ENCODE data around the gene ADAM17.
"Not testable (repeated sequence)": the region's sequence is repeated elsewhere in the genome, so short reads cannot be mapped to it uniquely, and the experiment has no call there.

ADAM17 gene

GRCh38 chr2:9570182-9571060 lies 14.8 kb upstream of the ADAM17 start:
- no peak for DNase-seq (ENCODE audit: low read depth in 1 of 2, low spot score in 1 of 2)

DNA sequence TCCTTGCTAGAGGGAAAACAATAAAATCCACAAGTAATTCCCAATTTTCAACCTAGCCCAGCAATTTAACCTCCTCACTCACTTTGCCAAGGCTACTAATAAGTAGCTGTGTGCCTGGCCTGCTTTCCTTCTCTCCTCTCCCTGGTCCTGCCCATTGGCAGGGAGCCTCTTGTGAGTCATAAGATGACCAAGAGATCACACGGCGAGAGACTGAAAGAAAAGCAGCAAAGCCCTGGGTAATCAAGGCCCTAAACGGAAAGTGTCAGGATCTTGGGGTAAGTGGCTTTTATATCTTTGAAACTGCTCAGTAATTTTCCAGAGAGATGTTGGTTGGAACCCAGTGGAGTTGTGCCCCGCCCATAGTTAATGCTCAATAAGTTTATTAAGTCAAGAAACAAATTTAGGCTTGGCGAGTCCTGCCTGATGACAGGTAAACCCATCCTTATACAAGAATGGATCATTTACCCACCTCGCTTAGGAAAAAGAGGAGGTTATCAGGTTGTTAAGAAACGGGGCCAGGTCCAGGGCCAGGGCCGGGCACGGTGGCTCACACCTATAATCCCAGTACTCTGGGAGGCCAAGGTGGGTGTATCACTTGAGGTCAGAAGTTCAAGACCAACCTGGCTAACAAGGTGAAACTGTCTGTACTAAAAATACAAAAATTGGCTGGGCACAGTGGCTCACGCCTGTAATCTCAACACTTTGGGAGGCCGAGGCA lies 10.0 kb upstream of the ADAM17 start:
- DNase-seq (ENCODE audit: low read depth in 1 of 2, low spot score in 1 of 2) = no peak

DNA sequence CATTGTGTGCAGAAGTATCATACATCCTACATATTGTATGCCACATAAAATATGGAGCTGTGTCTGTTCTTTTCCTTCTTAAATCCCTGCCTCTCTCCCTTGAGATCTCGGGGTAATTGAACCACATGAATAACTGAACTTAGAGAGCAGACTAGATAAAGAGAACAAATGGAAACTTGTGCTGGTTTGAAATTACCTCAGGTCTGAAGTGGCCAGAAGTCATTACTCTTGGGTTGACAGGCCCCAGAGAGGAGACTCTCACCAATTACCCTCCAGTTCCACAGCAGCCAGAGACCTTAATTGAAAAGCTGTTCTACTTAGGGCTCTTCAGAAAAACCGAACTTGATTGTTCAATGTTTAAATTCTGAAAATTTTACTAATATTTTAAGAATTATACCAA lies 5.0 kb upstream of the ADAM17 start:
- DNase-seq (ENCODE audit: low read depth in 1 of 2, low spot score in 1 of 2) = no peak

DNA sequence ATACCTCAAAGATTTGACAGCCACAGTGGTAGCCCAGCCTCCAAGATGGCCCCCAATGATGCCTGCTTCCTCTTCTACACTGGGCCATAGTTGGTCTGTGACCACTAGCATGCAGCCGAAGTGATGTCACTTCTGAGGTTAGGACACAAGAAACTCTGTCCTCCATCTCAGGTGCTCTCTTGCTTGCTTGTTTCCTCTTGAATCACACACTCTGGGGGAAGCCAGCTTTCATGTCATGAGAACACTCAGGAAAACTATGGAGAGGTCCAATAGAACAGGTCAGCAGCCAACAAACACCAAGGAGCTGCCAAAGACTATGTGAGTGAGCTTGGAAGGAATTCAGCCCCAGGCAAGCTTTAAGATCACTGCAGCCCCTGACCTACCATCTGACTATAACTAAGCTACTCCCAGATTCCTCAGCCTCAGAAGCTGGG lies 3.3 kb upstream of the ADAM17 start:
- no peak for DNase-seq (ENCODE audit: low read depth in 1 of 2, low spot score in 1 of 2)

- DNase-seq (ENCODE audit: low read depth in 1 of 2, low spot score in 1 of 2) = no peak
Measured at GRCh38 chr2:9556121-9556743, 602 bp upstream of the ADAM17 start.

DNA sequence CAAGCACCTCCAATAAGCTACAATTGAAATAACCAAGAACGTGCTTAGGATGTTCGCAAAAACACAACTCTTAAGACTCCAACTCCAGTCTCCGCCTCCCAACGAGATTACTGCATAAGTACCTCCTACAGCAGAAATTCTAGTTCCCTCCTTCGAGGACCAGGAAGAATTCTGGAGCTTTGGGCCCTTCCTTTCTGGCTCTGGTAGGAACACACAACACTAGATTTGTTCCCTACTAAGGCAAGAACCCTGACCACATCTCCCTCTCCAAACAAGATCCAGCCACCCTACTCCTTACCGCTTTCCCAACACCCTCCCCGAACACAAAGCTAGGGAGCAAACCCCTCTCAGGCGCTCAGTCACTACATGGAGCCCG lies 721 bp downstream of the ADAM17 start:
- no peak for DNase-seq (ENCODE audit: low read depth in 1 of 2, low spot score in 1 of 2)

- DNase-seq (ENCODE audit: low read depth in 1 of 2, low spot score in 1 of 2) = no peak
Measured at GRCh38 chr2:9552219-9553178, 3.1 kb downstream of the ADAM17 start.

DNA sequence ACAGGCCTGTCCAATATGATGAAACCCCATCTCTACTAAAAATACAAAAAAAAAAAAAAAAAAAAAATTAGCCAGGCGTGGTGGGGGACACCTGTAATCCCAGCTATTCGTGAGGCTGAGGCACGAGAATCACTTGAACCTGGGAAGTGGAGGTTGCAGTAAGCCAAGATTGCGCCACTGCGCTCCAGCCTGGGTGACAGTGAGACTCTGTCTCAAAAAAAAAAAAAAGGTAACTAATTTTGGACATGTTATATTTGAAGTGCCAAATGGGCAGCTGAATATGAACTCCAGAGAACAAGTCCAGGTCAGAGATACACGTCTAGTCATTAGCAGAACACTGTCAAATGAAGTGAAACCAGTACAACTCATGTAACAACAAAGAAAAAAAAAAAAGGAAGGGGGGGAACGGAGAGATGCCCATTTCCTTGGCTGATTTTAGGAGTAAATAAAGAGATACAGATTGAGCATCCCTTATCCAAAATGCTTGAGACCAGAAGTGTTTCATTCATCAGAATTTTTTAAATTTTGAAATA lies 4.7 kb downstream of the ADAM17 start:
- DNase-seq (ENCODE audit: low read depth in 1 of 2, low spot score in 1 of 2) = not testable (repeated sequence)

GRCh38 chr2:9549420-9549819 lies 6.2 kb downstream of the ADAM17 start:
- no peak for DNase-seq (ENCODE audit: low read depth in 1 of 2, low spot score in 1 of 2)

DNA sequence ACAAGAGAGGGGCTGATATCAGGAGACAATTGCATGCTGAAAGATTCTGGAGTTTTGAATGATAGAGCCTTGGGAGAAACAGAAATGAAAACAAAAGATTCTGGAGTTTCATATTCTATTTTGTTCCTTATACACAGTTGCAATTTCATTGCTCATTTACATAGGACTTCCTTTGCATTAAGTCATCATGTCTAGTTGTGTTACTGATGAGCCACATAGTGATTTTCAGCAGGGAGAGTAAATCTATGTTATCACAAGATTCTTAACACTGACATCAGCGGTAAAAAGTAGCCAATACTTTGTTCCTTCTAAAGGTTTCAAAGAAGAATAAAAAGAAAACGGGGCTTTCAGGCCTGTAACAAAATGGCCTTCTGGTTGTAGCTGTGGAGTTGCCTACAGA lies 7.1 kb downstream of the ADAM17 start:
- DNase-seq (ENCODE audit: low read depth in 1 of 2, low spot score in 1 of 2) = no peak

- DNase-seq (ENCODE audit: low read depth in 1 of 2, low spot score in 1 of 2) = no peak
Measured at GRCh38 chr2:9547262-9547991, 8.2 kb downstream of the ADAM17 start.

- DNase-seq (ENCODE audit: low read depth in 1 of 2, low spot score in 1 of 2) = no peak
Measured at GRCh38 chr2:9545502-9545901, 10.1 kb downstream of the ADAM17 start.

DNA sequence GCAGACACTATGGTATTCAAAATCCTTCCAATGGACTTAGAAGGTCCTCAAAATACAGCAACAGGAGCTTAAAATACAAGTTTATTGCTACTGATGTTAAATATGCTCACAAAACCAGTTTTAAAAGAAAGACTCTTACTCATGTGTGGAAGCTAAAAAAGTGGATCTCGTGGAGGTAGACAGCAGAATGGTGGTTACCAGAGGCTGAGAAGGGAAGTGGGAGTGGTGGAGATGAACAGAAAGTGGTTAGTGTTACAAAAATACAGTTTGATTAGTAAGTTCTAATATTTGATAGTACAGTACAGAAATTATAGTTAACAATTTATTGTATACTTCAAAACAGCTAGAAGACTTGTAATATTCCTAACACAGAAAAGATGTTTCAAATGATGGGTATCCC lies 12.1 kb downstream of the ADAM17 start:
- DNase-seq (ENCODE audit: low read depth in 1 of 2, low spot score in 1 of 2) = no peak

- no peak for DNase-seq (ENCODE audit: low read depth in 1 of 2, low spot score in 1 of 2)
Measured at GRCh38 chr2:9539531-9539930, 16.1 kb downstream of the ADAM17 start.

- DNase-seq (ENCODE audit: low read depth in 1 of 2, low spot score in 1 of 2) = no peak
Measured at GRCh38 chr2:9538000-9538507, 17.6 kb downstream of the ADAM17 start.

DNA sequence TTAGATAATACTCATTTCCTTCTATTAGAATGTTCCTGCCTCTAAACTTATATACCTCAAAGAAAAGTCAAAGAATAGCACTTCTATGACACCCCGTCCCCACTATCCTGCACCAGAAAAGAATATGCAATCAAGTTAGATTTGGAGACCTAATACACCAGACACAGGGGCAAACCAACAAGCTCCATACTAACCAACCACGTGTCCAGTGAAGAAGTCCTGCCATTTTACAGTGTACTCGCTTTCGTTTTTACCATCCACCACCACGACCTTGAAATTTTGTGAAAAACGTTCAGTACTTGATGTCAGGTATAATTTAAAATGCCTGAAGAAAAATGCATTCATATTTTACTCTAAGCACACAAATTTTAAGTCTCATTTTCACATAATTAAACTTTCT lies 19.1 kb downstream of the ADAM17 start:
- no peak for DNase-seq (ENCODE audit: low read depth in 1 of 2, low spot score in 1 of 2)

GRCh38 chr2:9535177-9535576 lies 20.5 kb downstream of the ADAM17 start:
- no peak for DNase-seq (ENCODE audit: low read depth in 1 of 2, low spot score in 1 of 2)

GRCh38 chr2:9533663-9534062 lies 22.0 kb downstream of the ADAM17 start:
- DNase-seq (ENCODE audit: low read depth in 1 of 2, low spot score in 1 of 2) = no peak

- DNase-seq (ENCODE audit: low read depth in 1 of 2, low spot score in 1 of 2) = no peak
Measured at GRCh38 chr2:9532421-9532820, 23.2 kb downstream of the ADAM17 start.

Data from stimulated activated CD4-positive, alpha-beta T cell treated with anti-CD3 and anti-CD28 coated beads, Interleukin-15, amount 100 ng/mL, for 1 hour (primary cell).